Heart left ventricle (tissue), 13 donors: ENCODE data around the gene PEX11G.

Experiments used
- CTCF ChIP-seq, 12 donors: fragments of 200-600 bp; sonication (generic) in 4 of 12; IDR thresholded peaks; one replicate each; pipeline versions ENCODE4 v1.5.0 to v1.8.0; 2018 to 2022; ENCODE audit warnings: antibody characterized with exemption in 12 of 12, mild to moderate bottlenecking in 5 of 12
- POLR2A ChIP-seq, 2 donors: fragments of 450-650 bp; IDR thresholded peaks; one replicate each; pipeline ENCODE4 v1.6.1; 2017; ENCODE audit warnings: antibody characterized with exemption in 2 of 2, mild to moderate bottlenecking in 2 of 2, moderate library complexity in 2 of 2
- donor health status: ischemic (EF 13 %, LVEDD 7.1; RV severe dilation, severe dysfunction).
- donor health status: DM: no; HTN: yes; CAD: no.
- donor health status: DM: no; HTN: no; CAD: no.
- donor health status: ischemic (EF 25% LVEDD 6.9; RV normal size, moderate dysfunction).
- donor health status: ischemic (EF 25% LVEDD 5.7; RV mildly dilated, moderate dysfunction).
- donor health status: ischemic (EF 35%, LVEDD 5.7; RV mildly dilated, moderate dysfunction).
- donor health status: nonischemic (EF 11% LVEDD 7.7; RV severe dilation, severe dysfunction).
- donor health status: DM: yes; HTN: yes; CAD: no.
- donor health status: PGD.
- donor health status: ischemic (EF 29% LVEDD 5.4; RV normal size, mild dysfunction).
- donor health status: nonischemic (EF 23%, LVEDD 6.1; RV moderate dilation, normal function).

GRCh38 chr19:7504684-7505083 is 15.8 kb upstream of the PEX11G start:
- TF ChIP-seq CTCF (IDR thresholded peaks at IDR 0.05) (no peak), POLR2A (IDR thresholded peaks at IDR 0.05) (no peak)
